Measurements from ENCODE around the gene HDAC9. TPM values are rescaled to one million over a fixed set of nuclear protein-coding genes. Genes with fewer than 3 reads are reported as not detected.

Gene HDAC9
- total RNA-seq, 1 experiment from 2014 or later = 17.1 TPM

GRCh38 chr7:18517646-18518045 lies 22.1 kb downstream of the HDAC9 start:
- no TSS peak for BruUV-seq (replicated peaks)
- DNase-seq (ENCODE audit: low read depth, low spot score) = no peak
- CTCF ChIA-PET = no interaction called here
- Histone ChIP-seq H3K4me1 (ENCODE audit: control insufficient read depth, insufficient read depth, low read length) (peaks cover 13% of the 10 kb centered on the region; the same call in 1 of the 2 replicates), H3K27me3 (ENCODE audit: control insufficient read depth, insufficient read depth, low read length) (no peaks in the 10 kb centered on the region), H3K9me3 (ENCODE audit: control insufficient read depth, insufficient read depth, low read depth, low read length) (no peaks in the 10 kb centered on the region), H3K27ac (ENCODE audit: low read length) (peak overlapping the region; percentile 55; the same call in 1 of the 2 replicates), H3K36me3 (ENCODE audit: control insufficient read depth, insufficient read depth, low read length) (no peaks in the 10 kb centered on the region), H3K4me3 (ENCODE audit: low read depth in 2 of 2, low read length in 2 of 2) (no peak overlapping the region)
- ATAC-seq = no peak
- POLR2A ChIA-PET = no interaction called here
- intact Hi-C loops (cut with micrococcal nuclease; ENCODE audit: unreplicated experiment) = no loop called here
- in situ Hi-C loops (cut with HindIII; ENCODE audit: low pct_unique_long_range_greater_than_20kb, low sequenced_read_pairs) = no loop called here
- TF ChIP-seq TCF7L2 (IDR thresholded peaks at IDR 0.05; ENCODE audit: low read depth, low read length) = no peak
- TF ChIP-seq CTCF (IDR thresholded peaks at IDR 0.05) = no peak
- no peak for TF ChIP-seq SIN3A (IDR thresholded peaks at IDR 0.05; ENCODE audit: borderline replicate concordance, insufficient read depth, low read depth, low read length)
- no peak for TF ChIP-seq REST (IDR thresholded peaks at IDR 0.05; ENCODE audit: insufficient read depth in 1 of 2, low read depth in 2 of 2, low read length in 1 of 2)
- no peak for TF ChIP-seq POLR2AphosphoS5 (IDR thresholded peaks at IDR 0.05; ENCODE audit: low read depth, low read length)

GRCh38 chr7:18518555-18518954 lies 23.0 kb downstream of the HDAC9 start:
- ChIA-PET CTCF (no interaction called here), POLR2A (no interaction called here)
- ATAC-seq (no peak), DNase-seq (ENCODE audit: low read depth, low spot score) (no peak)
- Histone ChIP-seq H3K9me3 (ENCODE audit: control insufficient read depth, insufficient read depth, low read depth, low read length) (no peaks in the 10 kb centered on the region), H3K4me3 (ENCODE audit: low read depth in 2 of 2, low read length in 2 of 2) (no peak overlapping the region), H3K27me3 (ENCODE audit: control insufficient read depth, insufficient read depth, low read length) (no peaks in the 10 kb centered on the region), H3K27ac (ENCODE audit: low read length) (peak overlapping the region; percentile 62), H3K4me1 (ENCODE audit: control insufficient read depth, insufficient read depth, low read length) (peaks cover 9% of the 10 kb centered on the region; the same call in 1 of the 2 replicates), H3K36me3 (ENCODE audit: control insufficient read depth, insufficient read depth, low read length) (no peaks in the 10 kb centered on the region)
- intact Hi-C loops (cut with micrococcal nuclease; ENCODE audit: unreplicated experiment) (no loop called here), in situ Hi-C loops (cut with HindIII; ENCODE audit: low pct_unique_long_range_greater_than_20kb, low sequenced_read_pairs) (no loop called here)
- no TSS peak for BruUV-seq (replicated peaks)
- no peak for TF ChIP-seq TCF7L2 (IDR thresholded peaks at IDR 0.05; ENCODE audit: low read depth, low read length)
- no peak for TF ChIP-seq CTCF (IDR thresholded peaks at IDR 0.05)
- TF ChIP-seq POLR2AphosphoS5 (IDR thresholded peaks at IDR 0.05; ENCODE audit: low read depth, low read length) = no peak
- TF ChIP-seq SIN3A (IDR thresholded peaks at IDR 0.05; ENCODE audit: borderline replicate concordance, insufficient read depth, low read depth, low read length) = no peak
- no peak for TF ChIP-seq REST (IDR thresholded peaks at IDR 0.05; ENCODE audit: insufficient read depth in 1 of 2, low read depth in 2 of 2, low read length in 1 of 2)
